NCI-H1436 (cell line): ENCODE measurements around the gene SLC38A3.
"Not testable (repeated sequence)": the region's sequence is repeated elsewhere in the genome, so short reads cannot be mapped to it uniquely, and the experiment has no call there.

Experiments
- DNase-seq: peaks from one replicate; lab custom pipeline; 2025; lab: John Stamatoyannopoulos, UW

The SLC38A3 gene

DNA sequence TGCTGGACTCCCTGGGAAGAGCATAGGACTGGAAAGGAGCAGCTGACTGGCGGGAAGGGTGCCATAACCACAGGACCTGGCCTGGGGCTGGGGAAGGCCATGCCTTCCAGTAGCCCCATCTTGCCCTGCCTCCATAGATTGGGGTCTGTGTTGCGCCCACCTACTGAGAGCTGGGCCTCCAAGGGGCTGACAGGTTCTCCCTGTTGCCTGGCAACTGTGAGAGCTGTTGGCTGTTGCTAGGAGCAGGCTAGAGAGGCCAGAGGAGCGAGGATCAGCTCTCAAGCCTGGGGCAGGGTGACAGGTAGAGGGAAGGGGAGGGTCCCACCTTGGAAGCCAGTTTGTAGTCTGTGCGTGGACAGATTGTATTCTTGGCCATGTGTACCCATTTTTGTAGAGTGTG lies 28.1 kb downstream of the SLC38A3 start:
- DNase-seq = no peak

DNA sequence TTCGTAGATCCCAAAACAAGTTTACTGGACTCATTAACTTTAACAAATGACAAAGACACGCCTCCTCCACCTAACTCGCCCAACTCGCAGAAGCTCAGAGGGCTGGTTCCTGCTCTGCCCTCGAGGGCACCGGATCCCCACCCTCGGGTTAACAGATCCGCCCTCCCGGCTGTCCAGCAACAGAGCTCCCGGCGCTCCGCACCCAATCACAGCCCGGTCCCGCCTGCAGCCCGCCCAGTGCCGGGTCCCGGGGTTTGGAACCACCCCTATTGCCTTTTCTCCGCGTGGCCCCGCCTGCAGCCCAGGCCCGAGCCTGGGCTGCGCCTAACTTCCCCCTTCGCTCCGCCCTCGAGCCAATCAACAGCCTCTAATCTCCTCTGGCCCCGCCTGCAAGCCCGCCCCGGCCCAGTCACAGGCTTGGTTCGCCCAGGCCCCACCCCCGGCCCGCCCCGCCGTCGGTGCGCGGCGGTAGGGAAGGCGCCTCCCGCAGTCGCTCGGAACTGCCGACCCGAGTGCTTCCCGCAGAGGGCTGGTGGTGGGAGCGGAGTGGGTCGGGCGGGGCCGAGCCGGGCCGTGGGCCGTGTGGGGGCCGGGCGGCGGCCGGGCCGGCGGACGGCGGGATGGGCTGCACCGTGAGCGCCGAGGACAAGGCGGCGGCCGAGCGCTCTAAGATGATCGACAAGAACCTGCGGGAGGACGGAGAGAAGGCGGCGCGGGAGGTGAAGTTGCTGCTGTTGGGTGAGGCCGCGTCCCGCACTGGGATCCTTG lies 30.8 kb downstream of the SLC38A3 start, which contains the start of gene GNAI2:
TSS of gene GNAI2 (plus strand) at position 489 of the 768 bp plus-strand sequence. CDS start at position 621, 132 bp downstream.
- peak; percentile 91 for DNase-seq

DNA sequence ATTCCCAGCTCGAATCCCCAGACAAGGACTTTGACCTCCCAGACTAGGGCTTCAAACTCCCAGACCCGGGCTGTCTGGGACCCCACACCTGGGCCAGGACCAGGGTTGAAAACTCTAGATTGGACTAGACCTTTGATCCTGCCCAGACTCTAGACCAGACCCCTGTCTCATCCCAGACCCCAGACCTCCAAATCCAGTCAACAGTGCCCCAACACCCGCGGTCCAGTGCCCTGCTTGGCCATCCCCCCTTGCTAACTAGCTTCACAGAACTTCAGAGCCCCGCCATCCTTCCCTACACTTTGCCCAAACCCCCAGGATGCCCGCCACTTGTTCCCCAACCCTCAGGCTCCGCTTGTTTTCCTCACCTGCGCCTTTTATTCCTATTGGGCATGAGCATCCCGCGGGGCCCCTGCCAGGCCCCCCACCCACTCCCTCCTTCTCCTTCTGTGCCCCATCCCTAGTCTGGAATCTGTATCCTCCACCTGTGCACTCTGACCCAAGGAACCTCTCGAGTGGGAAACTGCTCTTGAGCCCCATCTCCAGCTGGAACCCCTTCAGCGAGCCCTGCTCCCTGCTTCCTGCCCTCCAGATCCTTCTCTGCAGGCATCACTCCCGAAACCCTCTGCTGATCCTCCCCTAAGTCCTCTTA lies 31.5 kb downstream of the SLC38A3 start:
- no peak for DNase-seq

DNA sequence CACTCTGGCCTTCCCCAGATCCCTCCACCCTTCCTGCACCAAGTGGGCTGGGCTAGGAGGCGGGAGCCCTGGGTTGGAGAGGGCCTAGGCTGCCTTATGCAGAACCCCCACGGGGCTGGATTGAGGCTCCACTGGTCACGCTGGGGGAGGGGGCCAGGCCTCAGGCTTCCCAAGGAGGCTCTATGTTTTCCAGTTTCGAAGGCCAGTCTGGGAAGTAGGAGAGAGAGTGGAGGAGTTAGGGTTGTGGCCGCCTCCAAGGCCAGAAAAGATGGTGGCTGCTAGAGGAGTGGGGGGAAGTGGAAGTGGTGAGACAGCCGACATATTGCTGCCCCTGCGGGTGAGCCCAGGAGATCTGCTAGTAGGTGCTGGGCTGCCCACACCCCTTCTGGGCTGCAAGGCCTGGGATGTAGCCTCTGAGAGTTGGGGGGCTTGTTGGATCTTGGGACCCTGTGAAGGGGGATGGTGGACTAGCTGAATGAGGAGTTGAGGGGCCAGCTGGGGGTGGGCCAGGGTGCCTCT lies 32.1 kb downstream of the SLC38A3 start:
- no peak for DNase-seq

DNA sequence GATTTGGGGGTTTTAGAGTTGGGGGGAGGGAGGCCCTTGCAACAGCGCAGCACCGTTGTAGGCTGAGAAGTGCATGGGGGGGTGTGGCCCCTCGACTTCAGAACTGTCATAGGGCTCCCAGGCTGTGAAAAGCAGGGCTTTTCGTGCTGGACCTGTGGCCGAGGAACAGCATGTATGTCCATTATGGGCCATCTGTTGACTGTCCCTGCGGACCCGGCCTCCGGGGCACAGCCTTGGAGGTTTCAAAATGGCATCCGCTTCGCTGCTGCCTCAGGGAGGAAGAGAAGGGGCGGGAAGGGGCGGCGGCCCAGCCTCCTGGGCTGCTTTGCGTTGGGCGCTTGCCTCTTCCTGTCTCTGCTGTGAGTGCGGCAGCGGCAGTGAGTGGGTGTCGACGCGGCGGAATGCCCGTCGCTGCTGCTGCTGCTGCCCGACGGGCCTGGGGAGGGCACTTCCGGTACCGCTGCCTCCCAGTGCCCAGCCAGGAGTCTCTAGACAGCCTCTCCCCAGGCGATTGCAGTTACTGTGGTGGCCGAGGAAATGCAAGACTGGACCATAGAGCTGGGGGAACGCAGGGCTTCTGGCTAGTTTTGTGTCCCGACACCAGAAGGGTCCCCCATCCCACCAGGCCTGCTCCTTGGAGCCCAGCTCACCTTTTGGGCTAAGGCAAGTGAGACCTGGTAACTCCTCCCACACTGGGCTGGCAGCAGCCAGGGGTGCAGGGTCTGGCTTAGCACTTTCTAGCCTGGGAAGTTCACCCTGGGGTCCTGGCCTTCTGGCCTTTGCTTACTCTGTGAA lies 32.9 kb downstream of the SLC38A3 start:
- peak; percentile 22 for DNase-seq

DNA sequence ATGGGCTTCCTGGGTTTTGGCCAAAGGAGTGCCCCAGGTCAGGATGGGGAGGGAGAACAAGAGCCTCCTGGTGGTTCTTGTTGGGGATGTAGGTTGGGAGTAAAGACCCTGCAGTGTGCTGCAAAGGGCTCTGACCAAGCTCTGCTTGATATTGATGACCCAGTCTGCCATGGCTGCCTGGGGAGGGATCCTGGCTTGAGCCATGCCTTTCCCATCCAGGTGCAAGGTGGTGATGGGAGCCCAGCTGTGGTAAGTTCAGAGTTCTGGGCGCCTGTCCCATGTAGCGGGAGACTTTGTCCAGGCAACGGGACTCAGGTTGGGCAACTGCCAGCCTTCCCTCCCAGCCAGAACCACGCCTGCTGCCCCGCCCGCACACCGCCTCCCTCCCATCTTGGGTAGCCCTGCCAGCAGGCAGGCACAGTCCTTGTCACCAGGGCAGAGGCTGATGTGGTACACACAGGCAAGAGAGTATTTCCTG lies 33.5 kb downstream of the SLC38A3 start:
- no peak for DNase-seq

DNA sequence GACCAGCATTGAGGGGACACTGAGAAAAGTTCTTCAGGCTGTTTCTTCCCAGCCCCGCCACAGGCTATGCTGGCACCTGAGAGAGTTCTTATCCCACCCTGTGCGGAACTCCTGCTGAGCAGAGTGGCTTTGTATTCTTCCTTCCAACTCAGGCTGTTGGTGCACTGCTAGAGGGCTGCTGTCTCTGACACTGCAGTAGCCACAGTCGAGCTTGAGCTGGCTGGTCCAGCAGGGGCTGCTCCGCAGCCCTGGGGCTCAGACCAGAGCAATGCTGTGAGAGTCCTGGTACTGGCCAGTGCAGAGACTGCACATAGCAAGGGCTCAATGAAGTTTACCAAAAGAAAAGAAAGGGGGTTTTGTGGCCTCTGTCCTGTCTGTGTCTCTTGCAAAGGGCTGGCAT lies 34.6 kb downstream of the SLC38A3 start:
- DNase-seq = no peak

DNA sequence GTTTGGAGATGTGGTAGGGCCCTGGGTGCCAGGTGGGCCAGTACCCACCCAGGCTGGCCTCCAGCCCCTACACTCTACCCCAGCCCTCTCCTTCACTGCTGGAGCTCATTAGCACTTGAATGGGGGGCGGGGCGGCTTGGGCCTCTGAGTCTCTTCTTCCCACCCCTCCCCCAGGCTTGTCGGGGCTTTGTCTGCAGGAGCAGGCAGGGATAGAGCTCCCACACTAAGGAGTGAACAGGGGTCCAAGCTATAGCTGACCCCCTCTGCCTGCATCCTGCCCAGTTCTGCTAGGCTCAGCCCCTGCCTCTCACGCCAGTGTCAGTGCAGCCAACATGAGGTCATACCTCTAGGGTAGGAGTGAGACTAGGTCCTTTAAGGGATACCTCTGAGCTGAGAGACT lies 36.1 kb downstream of the SLC38A3 start:
- no peak for DNase-seq

DNA sequence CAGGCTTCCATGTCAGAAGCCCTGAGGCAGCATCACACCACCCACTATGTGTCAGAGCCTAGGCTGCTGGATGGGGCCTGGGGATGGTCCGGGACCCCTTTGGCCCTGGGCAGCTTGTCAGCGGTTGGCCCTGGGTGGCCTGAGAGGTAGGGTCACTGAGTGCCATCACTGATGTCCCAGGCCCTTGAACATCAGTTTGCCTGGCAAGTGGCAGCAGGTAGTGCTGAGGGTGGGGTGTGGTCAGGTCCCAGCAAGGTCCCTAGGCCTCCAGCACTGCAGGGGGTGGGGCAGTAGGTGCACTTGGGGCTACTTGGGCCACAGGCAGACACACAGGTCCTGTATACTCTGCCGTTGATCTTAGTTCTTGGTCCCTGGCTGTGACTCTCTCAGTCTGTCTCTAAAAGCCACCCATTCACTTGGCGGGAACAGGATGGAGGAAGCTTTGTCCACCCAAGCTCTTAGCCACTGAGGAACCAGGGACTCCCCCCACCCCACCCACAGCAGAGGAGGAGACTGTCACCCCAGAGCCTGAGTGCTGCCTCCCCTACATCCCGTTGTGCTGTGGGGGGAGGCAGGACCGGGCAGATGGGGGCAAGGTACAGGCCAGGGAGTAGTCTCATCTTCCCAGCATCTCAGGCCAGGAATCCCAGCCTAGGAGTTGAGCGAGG lies 36.8 kb downstream of the SLC38A3 start:
- no peak for DNase-seq

DNA sequence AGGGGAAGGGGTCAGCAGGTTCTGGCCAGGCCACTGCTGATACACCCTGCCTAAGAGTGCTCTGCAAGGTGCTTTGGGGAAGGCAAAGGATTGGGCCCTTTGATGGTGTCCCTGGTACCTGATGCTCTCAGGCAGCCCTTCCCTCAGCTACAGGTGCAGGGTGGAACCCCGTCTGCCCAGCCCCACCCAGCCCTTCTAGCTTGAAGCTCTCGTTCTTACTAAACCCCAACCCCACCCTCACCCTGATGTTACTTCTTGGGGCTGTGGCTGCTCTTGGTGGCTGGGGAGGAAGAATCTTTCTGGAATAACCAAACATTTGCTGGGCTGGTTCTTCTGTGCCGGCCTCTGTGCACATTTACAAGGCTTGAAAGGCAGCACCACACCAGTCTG lies 37.3 kb downstream of the SLC38A3 start:
- no peak for DNase-seq

DNA sequence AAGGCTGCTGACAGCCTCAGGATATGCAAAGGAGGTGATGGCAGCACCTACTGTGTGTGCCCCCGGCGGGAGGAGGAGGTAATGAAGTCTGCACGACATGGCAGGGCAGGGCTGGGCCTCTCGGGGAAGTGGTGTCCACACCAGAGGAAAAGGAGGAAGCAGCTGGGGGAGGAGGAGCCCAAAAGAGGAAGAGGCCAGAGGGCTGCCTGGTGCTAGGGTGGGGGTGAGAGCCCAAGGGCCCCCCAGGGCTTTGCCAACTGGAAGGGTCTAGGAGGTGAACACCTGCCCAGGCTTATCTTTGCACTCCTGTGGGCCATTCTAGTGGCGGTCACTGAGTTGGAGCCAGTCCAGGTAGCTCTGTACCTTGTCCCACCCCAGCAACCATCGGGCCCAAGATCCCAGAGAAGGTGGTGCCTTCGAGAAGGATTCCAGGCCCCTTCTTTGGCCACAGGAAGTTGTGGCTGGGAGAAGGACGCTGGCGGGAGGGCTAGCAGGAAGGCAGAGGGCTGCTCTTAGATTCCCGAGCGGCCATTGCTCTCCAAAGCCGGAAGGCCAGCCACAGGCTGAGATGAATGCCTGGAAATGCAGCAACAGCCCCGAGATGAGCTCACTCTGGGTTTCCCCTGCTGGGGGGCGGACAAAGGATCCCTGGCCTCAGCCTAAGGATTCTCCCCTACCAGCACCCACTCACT lies 37.9 kb downstream of the SLC38A3 start:
- no peak for DNase-seq

DNA sequence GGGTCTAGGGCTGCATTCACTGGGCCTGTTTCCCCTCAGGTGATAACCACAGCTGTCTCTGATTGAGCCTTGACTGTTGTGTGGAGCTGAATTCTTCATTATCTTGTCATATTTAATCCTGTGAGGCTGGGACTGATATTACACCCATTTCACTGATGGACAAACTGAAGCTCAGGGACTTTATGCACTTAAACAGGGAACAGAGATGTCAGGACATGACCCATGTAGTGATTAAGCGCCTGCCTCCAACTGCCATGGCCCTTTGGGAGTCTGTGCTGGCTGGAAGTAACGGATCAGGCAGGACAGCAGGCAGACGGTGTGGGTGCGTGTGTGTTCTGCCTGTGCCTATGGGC lies 38.4 kb downstream of the SLC38A3 start:
- DNase-seq = no peak

DNA sequence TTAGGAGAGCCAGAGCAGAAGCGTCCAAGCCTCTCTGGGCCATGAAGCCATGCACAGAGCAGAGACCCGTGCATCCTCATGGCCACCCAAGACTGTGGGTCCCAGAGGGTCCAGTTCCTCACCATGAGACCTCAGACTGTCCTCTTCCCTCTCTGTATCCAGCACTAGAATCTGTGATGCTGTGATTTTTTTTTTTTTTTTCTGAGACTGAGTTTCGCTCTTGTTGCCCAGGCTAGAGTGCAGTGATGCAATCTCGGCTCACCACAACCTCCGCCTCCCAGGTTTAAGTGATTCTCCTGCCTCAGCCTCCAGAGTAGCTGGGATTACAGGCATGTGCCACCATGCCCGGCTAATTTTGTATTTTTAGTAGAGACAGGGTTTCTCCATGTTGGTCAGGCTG lies 39.7 kb downstream of the SLC38A3 start:
- DNase-seq = not testable (repeated sequence)

DNA sequence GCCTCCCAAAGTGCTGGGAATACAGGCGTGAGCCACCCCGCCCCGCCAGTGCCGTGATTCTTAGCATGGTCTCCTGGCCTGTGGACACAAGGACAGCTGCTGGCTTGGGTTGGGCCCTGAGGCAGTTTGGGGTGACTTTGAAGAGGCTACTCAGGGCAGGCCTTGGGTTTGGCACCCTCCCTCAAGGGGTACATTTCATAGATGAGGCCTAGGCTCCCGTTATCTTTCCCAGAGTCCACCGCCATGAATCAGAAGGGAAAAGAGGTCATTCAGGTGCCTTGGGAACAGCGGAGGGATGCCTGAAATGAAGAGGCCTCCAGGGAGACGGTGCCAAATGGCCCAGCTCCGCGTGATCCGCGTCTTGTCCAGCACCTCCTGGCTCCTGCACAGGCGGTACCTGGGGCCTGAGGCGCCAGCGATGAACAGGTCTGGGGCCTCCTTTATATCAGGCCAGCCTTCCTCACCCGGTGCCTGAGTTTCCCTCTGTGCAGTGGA lies 40.2 kb downstream of the SLC38A3 start:
- no peak for DNase-seq

DNA sequence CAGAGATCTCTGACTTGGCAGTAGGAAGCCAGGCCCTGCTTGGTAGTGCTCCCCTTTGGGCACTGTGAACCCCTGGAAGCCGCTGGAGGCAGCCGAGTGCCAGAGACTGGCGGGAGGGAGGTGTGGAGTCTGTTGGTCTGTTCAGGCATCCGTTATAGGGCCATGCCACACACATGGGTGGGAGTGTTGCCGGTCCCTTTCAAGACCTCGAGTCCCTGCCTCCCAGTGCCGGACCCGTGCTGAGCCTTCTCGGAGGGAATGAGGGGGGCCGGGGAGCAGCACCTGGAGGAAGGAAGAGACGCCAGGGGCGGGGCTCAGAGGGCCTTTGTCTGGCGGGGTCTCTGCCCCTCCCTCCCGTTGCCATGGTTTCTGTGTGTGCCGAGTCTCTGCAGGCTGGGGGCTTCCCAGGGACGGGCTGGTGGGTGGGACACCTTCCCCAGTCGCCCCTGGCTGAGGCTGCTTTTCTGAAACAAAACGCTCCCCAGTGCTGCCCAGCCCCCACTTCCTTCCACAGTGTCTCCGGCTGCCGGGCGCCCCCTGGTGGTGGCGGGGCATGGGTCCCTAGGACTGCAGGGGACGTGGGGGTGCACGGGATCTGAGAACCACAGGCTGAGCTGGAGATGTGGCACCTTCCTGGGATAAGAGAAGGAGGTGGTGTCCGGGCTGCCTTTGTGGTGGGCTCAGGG lies 40.9 kb downstream of the SLC38A3 start:
- peak; percentile 72 for DNase-seq

DNA sequence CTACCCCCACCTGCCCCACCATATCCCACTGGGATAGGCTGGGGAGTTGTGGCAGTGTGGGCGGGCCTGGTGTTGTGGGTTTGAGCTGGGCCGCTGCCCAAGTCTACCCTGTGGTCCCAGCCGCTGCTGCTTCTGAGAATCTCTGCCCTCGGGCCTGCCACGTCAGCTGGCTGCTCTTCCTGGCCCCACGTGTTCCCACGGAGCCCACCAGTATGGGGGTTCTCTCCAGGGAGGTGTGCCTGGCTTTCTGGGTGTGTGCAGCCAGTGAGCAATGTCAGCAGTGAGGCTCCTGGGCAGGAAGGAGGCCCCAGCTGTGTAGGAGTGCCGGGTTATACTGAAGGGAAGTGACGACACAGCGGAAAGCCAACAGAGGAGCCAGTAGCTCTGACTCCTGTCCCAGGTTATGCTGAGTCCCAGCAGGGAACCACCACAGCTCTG lies 41.5 kb downstream of the SLC38A3 start:
- DNase-seq = no peak

DNA sequence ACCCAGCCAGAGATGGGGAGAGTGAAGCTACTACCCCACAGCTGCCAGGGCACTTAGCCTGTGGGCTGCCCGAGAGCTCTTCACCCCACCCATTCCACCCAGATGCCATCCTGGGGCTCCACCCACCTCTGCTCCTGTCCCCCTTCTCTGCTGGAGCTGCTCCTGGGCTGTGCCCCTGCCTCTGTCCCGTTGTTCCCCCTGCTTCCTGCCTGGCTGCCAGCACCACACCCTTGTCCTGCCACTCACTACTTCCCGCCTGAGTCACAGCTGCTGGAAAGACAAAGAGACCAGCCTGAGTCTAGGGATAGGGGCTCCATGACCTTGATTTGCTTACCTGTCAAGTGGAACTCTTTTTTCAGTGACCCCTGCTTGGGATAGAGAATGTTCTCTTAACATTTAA lies 43.3 kb downstream of the SLC38A3 start:
- DNase-seq = no peak

DNA sequence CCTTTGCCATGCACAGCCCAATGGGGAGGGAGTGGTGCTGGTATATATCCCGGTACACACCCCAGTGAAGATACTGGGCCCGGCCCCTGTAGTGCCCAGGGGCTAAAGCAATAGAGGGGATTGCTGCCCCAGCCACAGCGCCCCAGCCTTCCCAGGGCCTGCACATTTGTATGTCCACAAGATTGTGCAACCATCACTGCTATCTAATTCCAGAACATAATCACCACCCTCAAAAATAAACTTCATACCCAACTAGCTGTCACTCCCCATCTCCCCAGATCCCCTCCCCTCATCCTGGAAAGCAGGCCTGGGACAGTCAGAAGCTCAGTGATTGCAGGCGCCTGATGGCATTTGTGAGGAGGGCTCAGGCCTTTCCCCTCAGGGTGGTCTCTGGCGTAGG lies 44.4 kb downstream of the SLC38A3 start:
- no peak for DNase-seq

DNA sequence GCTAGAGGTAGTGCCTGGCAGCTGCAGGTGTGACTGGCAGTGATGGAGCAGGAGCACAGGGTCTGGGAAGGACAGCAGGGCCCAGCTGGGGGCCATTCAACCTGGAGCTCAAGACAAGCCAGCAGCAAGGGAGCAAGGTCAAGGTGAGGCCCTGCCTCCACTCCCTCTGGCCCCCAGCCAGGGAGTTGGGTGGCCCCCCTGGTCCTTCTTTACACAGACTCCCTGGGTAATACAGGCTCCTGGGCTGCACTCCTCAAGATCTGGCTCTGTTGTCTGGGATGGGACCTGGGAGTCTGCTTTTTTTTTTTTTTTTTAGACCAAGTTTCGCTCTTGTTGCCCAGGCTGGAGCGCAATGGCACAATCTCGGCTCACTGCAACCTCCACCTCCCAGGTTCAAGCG lies 45.4 kb downstream of the SLC38A3 start:
- no peak for DNase-seq

DNA sequence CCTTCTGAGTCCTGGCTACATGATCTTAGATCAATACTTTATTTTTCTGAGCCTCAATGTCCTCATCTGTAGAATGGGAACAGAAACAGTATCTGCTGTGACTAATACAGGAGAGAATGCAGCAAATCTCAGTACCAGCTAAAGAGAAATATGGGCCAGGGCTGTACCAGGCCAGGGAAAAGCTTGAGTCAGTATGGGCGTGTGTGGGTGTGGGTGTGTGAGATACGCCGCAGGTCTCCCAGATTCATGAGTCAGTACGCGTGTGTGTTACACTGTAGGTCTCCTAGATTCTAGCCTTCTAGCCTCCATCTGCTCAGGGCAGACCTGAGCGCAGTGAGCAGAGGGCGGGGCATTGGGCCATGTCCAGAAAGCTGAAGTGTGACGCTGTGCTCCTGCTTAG lies 46.1 kb downstream of the SLC38A3 start:
- DNase-seq = no peak
